IPS-11a (cell line): Measurements from ENCODE around the gene PREP.

Experiments
- H3K4me3 ChIP-seq: one replicate; pipeline ENCODE4 v1.5.1; 2013; ENCODE audit warnings: low read depth, low read length, control low read depth

PREP gene

GRCh38 chr6:105397987-105398386, 4.9 kb downstream of the PREP start:
- no peak overlapping the region for H3K4me3 ChIP-seq

- no peak overlapping the region for H3K4me3 ChIP-seq
Measured at GRCh38 chr6:105391705-105392104, 11.2 kb downstream of the PREP start.

- H3K4me3 ChIP-seq: no peak overlapping the region
Measured at GRCh38 chr6:105389543-105389942, 13.3 kb downstream of the PREP start.

- H3K4me3 ChIP-seq: no peak overlapping the region
Measured at GRCh38 chr6:105388392-105388791, 14.5 kb downstream of the PREP start.

- no peak overlapping the region for H3K4me3 ChIP-seq
Measured at GRCh38 chr6:105384004-105384403, 18.9 kb downstream of the PREP start.

GRCh38 chr6:105382958-105383357, 19.9 kb downstream of the PREP start:
- no peak overlapping the region for H3K4me3 ChIP-seq

- H3K4me3 ChIP-seq: no peak overlapping the region
Measured at GRCh38 chr6:105382496-105382895, 20.4 kb downstream of the PREP start.

GRCh38 chr6:105380634-105381033, 22.2 kb downstream of the PREP start:
- no peak overlapping the region for H3K4me3 ChIP-seq

- H3K4me3 ChIP-seq: no peak overlapping the region
Measured at GRCh38 chr6:105375797-105376196, 27.1 kb downstream of the PREP start.

- H3K4me3 ChIP-seq: no peak overlapping the region
Measured at GRCh38 chr6:105374010-105374420, 28.9 kb downstream of the PREP start.

GRCh38 chr6:105373481-105373880, 29.4 kb downstream of the PREP start:
- no peak overlapping the region for H3K4me3 ChIP-seq

- no peak overlapping the region for H3K4me3 ChIP-seq
Measured at GRCh38 chr6:105372849-105373182, 30.1 kb downstream of the PREP start.

- no peak overlapping the region for H3K4me3 ChIP-seq
Measured at GRCh38 chr6:105372142-105372848, 30.6 kb downstream of the PREP start.

- H3K4me3 ChIP-seq: no peak overlapping the region
Measured at GRCh38 chr6:105370351-105370750, 32.5 kb downstream of the PREP start.

- H3K4me3 ChIP-seq: no peak overlapping the region
Measured at GRCh38 chr6:105369145-105369544, 33.7 kb downstream of the PREP start.

GRCh38 chr6:105364243-105364642, 38.6 kb downstream of the PREP start:
- H3K4me3 ChIP-seq: no peak overlapping the region

- no peak overlapping the region for H3K4me3 ChIP-seq
Measured at GRCh38 chr6:105363100-105363754, 39.7 kb downstream of the PREP start.

GRCh38 chr6:105359419-105360370, 43.2 kb downstream of the PREP start:
- no peak overlapping the region for H3K4me3 ChIP-seq

GRCh38 chr6:105357165-105357564, 45.7 kb downstream of the PREP start:
- no peak overlapping the region for H3K4me3 ChIP-seq

GRCh38 chr6:105352037-105352617, 50.8 kb downstream of the PREP start:
- no peak overlapping the region for H3K4me3 ChIP-seq

GRCh38 chr6:105348897-105349296, 54.0 kb downstream of the PREP start:
- no peak overlapping the region for H3K4me3 ChIP-seq
